HG03521 (cell line): ENCODE results near the gene APBA2.

ENCODE experiments used
- ATAC-seq: cut with Tn5 transposase; IDR thresholded peaks from one replicate; pipeline ENCODE4 v1.9.1; 2021; ENCODE audit warnings: mild to moderate bottlenecking, moderate library complexity; ENCODE audit not compliant: unreplicated experiment

APBA2 gene

DNA sequence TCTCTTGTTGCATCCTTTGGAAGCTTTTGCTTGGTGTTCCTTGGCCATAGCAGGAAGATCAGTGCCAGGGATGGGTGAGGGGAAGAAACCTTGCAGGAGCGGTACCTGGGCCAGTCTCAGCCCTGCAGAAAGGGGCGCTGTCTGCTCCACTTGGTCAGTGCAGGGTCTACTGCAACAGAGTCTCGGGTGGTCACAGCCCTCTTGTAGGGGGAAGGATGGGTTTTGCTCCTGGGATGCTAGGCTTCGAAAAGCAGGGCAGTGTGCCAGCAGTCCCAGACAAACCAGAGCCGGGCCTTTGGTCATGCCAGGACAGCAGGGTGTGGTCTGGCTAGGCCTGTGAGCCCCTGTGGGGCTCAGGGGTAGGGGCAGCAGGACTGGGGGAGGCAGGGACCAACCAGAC lies 186.7 kb downstream of the APBA2 start:
- ATAC-seq: no peak

DNA sequence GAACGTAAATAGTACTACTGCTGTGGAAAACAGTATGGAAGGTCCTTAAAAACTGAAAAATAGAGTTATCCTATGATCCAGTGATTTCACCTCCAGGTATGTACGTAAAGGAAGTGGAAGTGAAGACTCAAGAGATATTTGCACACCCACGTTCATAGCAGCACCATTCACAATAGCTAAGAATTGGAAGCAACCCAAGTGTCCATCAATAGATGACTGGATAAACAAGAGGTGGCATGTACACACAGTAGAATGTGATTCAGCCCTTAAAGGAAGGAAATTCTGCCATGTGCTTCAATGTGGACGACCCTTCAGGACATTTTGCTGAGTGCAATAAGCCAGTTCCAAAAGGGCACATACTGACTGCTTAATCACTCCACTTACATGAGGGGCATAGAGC lies 188.3 kb downstream of the APBA2 start:
- ATAC-seq: no peak

DNA sequence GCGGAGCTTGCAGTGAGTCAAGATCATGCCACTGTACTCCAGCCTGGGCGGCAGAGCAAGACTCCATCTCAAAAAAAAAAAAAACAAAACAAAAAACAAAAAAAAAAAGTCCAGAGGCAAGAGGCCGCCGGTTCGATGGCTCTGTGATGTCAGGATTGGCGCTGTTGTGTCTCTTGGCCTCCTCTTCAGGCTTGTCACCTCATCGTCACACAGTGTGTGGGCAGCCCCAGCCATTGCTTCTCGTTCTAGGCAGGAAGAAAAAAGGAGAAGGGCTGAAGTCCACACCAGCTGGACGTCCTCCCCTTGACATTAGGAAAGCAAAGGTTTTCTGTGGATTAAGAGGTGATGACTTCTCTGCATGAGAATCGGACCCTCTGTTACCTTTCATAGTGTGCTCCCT lies 192.8 kb downstream of the APBA2 start:
- ATAC-seq: no peak

DNA sequence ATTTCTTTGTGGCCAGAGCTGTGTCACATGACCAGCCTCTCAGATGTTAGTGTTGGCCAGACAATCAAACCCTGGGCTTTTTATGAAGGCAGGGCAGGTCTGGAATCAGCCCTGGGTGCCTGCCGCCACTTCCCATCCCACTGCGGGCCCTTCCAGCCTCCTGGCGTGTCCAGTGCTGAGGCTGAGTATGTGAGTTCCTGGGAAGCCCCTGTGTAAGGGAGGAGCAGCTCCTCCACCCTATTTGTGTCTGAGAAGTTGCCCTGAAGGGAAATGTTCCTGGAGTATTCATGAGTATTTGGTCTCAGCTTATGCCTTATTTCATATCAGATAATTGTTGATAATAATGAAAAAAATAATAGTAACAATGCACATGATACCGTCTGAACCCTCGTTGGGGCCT lies 193.7 kb downstream of the APBA2 start:
- ATAC-seq: no peak

DNA sequence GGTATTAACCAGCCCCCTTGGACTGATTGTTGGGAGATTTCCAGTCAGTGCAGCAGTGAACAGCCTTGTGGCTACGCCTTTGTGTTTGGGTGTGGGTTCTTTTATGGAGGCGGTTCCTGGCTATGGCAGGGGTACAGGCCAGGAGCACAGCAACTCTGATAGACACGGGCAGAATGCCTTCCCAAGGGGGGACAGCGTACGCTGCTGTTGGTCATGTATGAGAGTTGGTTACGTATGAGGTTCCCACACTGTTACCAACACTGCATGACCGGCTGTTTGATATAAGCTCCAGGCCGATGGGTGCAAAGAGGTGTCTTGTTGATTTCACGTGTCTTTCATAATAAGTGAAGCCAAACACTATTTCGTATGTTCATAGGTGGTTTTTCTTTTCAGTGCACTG lies 196.0 kb downstream of the APBA2 start:
- no peak for ATAC-seq

DNA sequence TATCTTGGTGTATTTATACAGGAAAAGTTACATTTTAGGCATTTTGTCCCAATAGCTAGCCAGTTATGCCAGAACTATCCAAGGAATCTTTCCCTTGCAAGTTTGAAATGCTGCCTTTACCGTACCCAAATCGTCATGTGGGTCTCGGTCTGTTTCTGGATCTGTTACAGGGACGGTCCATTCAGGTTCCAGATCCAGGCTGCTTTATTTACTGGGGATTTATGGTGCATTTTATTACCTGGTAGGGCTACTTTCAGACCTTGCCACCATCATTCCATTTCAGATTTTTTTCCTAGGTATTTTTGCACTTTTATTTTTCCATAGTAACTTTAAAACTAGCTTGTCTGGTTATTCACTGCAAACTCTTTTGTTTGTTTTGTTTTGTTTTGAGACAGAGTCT lies 197.4 kb downstream of the APBA2 start:
- no peak for ATAC-seq

DNA sequence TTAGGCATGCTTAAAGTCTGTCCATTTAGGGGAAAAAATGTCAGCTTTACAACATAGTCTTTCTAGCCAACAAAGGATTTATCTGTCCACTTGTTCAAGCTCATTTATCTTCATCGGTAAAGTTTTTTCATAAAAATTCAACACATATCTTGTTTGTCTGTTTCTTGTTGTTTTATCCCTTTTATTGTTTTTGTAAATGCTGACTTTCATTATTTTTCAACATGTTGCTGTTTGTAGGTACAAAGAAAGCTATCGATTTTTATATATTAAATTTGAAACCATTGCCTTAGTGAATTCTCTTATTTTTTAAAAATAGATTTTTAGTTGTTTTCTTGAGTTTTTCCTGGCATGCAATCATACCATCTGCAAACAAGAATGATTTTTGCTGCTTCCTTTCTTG lies 198.1 kb downstream of the APBA2 start:
- ATAC-seq: no peak

DNA sequence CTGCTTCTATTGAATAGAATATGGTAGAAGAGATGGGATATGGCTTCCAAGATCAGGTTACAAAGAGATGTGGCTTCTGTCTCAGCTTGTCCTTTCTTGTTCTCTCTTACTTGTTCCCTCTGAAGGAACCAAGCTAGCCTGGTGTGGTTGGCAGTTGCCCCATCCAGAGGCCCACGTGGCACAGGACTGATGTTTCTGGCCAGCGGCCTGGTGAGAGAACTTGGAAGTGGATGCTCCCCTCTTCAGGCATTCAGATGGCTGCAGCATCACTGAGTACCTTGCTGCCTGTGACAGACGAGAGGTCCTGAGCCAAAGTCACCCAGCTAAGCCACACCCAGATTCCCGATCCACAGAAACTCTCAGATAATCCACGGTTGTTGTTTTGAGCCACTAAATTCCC lies 200.2 kb downstream of the APBA2 start:
- ATAC-seq: no peak

DNA sequence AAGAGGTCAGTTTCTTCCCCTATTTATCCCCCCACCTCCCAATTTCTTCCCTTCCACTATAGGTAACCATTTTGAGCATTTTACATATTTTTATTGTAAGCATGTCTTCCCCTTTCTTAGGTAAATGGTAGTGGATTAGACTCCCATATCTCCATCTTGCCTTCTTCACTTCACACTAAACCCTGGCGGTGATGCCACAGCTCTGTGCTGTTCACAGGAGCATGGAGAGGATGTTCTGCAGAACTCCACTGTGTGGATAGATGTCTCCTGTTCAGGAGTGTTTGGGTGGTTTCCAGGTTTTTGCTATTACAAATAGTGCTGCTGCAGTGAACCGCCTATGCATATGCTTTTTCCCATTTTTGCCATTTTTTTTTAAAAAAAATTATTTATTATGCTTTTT lies 201.1 kb downstream of the APBA2 start:
- ATAC-seq: no peak

DNA sequence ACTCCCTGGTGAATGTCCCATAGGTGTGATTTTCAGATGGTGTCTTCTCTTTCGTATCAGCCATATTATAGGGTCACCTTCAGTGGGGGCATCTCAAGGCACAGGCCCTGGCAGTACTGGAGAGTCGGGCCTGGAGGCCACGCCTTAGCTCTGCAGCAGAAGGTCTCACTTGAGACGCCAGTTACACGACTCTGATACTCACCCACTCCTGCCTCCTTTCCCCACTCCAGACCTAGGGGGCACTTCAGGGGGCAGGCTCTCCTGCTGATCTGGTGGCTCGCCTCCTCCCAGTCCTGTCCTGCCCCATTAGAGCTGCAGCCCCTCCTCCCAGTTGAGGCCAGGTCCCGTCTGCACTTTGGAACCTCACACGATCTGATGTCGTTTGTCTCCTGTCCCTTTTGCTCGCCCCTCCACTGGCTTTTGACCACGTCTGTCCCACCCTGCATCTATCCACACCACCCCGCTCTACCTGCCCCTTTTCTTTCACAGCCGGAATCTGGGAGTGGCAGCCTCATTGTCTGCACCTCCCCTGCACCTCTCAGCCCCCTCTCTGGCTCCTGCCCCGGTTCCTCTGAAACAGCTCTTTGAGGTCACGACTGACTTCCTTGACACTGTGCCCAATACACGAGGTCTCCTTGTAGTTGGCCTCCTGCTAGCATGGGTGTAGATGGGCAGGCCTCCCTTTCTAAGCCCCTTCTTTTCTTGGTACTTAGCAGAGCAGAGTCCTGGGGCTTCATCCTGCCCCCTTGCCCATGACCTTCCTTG lies 201.9 kb downstream of the APBA2 start:
- no peak for ATAC-seq

DNA sequence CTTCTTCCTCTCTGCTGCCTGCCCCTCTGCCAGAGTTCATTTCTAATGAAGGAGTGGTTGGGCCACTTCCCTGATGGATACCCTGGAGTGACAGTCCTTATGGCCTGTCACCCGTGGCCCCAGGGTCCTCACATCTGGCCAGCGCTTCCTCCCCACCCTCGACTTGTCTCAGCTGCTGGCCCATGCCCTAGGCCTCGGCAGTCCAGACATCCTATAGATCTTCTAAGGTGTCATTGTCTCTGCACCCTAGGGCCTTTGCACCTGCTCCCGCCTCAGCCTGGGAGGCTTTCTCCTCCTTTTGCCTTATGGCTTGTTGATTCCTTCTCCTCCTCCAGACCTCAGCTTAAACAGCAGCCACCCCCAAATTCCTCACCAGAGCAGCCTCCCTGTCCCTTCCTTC lies 202.9 kb downstream of the APBA2 start:
- no peak for ATAC-seq

DNA sequence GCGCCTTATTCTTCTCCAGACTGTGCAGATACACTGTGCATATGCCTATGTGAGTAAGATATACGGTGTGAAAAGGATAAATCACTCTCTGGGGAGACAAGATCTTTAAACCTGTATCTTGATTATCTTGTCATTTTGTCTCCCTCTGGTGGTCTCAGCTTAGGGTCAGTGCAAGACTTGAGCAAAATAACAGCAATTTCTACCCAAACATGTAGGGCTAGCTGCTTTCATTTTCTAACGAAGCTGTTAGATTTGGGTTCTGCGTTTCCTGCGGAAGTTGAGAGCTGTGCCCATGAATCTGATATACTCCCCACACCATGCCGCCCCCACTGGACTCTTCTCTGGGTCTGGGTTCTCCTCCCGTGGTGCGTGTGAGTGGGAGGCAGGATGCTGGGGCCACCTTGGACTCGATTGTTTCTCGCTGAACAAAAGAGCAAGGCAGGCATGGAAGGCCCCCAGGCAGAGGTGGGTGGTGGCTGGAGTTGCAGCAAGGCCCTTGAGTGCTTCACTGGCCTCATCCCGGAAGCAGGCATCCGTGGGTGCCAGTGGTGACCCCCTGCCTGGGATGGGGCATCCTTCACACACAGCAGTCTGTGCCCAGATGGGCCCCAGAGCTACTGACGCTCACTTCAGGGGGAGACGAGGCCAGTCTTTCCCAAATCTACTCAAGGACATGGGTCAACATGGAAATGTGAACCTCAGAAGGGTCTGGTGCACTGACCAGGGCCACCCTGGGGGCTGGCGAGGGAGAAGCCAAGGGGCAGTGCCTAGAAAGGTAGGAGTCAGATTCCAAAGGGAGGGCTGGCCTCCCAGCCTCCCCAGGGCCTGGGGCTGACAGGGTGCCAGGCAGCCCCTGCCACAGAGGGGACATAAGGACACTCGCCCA lies 204.2 kb downstream of the APBA2 start:
- no peak for ATAC-seq

DNA sequence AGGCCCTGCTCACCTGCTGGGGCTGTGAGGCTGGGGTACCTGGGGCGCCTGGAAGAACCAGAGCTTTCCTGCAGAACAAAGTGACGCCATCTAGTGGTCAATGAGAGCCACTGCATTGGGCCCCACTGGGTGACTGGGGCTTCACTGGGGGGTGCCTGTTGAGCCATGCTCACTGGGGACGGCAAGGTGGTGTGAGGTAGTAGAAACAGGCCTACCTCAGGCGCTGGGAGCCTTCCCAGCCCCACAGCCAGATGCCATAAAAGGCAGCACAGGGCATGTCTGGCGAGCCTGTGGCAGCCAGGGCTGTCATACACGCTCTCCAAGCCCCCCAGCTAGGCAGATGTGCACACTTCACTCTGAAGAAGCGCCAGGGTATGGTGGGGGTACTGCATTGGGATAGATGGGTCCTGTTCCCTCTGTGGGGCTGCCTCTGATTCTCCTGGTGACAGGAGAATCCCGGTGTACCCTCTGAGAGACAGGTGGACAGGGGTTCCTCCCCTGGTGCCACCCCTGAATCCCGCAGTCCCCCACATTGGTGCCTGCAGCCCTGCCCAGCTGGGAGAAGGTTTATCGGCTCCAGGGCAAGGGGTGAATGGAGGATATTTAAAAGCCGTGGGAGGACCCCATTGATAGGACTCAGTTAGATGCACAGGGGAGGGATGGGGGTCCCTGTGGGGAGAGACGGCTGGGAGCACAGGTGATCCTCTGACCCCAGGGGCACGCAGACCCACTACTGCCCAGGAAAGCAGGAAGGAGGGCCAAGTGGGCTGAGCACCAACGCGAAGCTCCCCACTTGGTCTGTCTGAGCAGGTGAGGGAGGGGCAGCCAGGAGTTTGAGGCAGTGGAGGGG lies 205.1 kb downstream of the APBA2 start:
- ATAC-seq: no peak

DNA sequence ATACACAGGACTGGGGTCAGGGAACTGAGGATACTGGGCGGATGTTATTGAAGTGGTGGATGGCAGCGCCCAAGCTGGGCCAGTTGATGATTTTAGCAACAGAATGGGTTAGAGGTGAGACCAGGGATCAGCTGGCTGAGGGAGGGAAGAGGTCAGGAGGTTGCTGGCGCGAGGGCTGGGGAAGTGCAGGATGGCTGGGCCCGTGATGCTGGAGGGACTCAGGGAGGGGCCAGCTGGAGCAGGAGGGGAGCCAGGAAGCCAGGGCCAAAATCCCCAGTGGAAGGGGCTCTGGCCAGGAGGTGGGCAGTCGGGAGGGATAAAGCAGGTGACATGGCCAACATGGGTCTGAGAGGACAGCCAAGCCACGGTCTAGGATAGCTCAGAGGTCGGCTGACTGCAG lies 205.9 kb downstream of the APBA2 start:
- ATAC-seq: no peak

DNA sequence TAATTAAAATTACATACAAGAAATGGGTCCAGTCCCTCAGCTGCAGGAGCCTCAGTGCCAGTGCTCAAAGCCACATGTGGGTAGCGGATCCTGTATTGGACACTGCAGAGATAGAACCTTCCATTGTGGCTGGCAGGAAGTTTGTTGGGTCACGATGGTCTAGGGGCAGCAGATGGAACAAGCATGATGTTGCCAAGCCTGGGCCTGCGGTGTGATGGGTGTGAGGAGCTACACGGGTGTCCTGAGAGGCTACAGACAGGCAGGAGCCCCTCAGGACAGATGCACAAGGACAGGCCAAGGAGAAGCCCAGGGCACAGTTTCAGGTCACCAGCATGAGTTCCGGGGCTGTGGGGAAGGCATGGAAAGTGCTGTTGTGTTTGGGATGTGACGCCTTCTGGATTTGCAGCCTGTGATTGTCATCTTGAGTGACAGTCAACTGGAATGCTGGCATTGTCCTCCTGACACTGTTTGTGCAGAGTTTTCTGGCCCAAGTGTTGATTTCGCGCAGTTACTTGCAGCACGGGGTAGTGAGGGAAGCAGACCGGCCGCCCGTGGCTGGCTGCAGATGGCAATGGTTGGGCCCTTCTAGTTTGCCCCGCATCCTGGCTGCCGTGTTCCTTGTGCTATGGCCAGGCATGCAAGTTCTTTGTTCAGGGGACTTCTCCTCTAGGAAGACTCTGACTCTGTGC lies 206.7 kb downstream of the APBA2 start:
- no peak for ATAC-seq

DNA sequence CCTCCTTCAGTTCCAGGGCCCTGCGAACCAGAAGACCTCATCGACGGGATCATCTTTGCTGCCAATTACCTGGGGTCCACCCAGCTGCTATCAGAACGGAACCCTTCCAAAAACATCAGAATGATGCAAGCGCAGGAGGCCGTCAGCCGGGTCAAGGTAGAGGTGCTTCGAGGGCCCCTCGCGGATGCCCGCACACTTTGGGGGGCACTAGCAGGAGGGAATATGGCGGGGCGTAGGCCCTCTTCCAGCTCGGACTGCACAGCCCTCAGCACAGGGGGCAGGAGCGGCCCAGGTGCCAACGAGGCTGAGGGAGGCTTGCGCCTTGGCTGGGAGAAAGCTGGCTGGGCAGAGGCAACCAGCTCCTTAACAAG lies 207.3 kb downstream of the APBA2 start:
- ATAC-seq: no peak

DNA sequence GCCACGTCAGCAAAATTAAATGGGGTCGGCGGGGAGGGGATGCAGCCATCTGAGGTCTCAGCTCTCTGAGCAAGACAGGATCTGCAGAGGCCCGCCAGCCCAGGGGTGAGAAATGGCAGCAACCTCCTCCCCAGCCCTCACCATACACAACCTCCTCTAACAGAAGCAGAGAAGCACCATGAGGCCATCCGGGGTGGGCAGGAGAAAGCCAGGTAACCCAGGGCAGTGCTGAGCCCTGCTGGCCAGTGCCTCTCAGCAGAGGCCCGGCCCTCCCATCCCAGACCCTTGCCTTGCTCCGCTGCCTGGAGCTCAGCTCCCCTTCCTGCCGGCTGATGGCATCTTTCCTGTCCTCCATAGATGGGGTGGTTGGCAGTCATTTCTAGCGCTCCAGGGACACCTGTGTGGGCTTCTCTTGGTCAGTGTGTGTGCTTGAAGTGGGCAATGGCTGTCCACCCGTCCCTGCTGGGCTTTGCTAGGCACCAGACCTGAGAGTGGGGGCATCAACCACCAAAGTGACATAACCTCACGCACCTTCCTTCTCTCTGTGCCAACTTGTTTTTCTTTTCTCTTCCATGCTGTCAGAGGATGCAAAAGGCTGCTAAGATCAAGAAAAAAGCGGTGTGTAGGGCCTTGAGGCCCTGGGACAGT lies 208.0 kb downstream of the APBA2 start:
- no peak for ATAC-seq

DNA sequence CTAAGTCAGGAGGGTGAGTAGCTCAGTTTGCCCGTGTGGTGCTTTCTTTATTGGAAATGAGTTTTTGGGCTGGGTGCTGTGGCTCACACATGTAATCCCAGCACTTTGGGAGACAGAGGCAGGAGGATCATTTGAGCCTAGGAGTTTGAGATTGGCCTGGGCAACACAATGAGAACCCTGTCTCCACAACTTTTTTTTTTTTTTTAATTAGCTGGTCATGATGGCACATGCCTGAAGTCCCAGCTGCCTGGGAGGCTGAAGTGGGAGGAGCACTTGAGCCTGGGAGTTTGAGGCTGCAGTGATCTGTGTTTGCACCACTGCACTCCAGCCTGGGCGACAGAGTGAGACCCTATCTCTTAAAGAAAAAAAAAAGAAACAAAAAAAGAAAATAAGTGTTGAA lies 208.9 kb downstream of the APBA2 start:
- no peak for ATAC-seq

DNA sequence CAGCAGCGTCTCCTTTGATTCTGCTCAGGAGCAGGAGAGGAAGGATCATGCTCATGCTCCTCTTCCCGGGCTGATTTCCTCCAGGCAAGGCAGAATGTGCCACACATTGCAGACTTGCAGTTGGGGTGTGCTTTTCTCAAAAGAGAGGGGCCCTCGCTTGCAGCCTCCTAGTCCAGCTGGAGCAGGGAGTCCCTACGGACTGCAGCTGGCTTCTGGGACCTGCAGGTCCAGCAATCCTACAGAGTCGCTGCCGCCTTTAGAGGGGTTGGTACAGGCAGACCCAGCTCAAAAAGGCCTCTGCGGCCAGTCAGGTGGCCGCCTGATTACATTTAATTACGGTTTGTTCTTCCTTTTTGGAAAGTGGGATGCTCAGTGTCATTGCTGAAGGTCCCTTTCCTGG lies 210.0 kb downstream of the APBA2 start:
- ATAC-seq: no peak

DNA sequence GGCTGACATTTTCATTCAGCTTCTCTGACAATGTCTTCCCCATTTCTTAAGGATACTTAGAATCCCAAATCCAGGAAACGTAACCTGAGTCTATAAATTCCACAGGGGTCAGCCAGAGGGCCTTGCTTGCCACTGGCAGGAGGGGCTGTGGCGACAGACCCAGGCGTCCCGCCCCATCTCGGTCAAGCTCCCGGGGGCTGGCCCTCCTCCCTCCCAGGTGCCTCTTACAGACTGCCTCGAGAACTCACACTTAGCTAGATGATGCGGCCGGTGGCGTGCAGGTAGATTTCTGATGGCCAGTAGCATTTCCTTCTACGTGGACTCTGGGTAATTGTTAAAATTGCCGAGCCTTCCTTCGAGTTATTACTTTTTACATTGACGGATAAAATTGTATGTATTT lies 211.4 kb downstream of the APBA2 start:
- no peak for ATAC-seq
